ENCODE data around the gene INPP5B. TPM values are rescaled to one million over a fixed set of nuclear protein-coding genes. Genes with fewer than 3 reads are reported as not detected.

Gene INPP5B
- total and polyA plus RNA-seq, 2 of the 13 experiments (the other 11 are each of a cell fraction or from before 2014, with no cell fraction given) = 9.0 to 9.8 TPM

DNA sequence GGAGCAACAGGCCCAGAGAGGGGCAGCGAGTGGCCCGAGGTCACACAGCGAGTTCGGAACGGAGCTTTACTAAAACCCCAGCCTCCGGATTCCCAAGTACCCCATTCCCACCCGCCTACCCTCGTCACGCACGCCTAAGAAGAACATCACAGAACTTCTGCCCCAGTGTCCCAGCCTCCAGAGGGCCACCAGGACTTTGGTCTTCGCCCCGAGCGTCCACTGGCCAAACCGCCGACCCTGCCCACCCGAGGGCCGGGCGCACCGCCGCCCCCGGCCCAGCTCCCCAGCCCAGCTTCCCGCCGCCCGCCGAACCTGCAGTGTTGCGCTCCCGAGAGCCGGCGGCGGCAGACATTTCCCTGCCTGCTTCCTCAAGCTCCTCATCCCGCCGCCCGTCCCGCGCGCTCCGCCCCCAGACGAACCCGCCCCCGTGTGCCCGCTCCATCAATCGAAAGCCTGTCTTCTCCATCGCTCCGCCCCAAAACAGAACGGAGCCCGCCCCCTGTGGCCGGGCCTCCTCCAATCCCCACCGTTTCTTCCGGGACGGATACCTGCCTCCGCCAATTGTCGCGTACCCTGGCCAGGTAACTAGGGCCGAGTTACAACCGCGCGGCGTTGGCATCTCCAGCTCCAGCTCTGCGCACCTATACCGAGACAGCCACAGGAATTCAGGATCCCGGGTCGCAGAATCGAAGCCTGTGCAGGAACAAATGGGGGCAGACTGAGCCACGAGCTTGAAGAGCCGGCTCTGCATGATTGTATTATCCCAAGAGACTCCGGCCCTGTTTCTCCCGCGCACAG lies 15.3 kb downstream of the INPP5B start (continued):
- TF ChIP-seq TCF7L2 (IDR thresholded peaks at IDR 0.05; ENCODE audit: low read depth, low read length) (no peak), ADNP (CRISPR knock-in tag; IDR thresholded peaks at IDR 0.05) (0 out of 2 replicates have a peak, but pooled peaks have one; percentile 72), FOXK2 (IDR thresholded peaks at IDR 0.05) (no peak), ZNF468 (CRISPR knock-in tag; IDR thresholded peaks at IDR 0.05) (no peak), MXI1 (IDR thresholded peaks at IDR 0.05; ENCODE audit: borderline replicate concordance, low read depth, low read length) (peak; percentile 40; the same call in 1 of the 3 replicates), STAT5B (CRISPR knock-in tag; IDR thresholded peaks at IDR 0.05) (no peak), ZNF773 (CRISPR knock-in tag; IDR thresholded peaks at IDR 0.05; ENCODE audit: borderline replicate concordance) (no peak), ZNF549 (CRISPR knock-in tag; IDR thresholded peaks at IDR 0.05) (no peak), ZNF709 (CRISPR knock-in tag; IDR thresholded peaks at IDR 0.05) (no peak), STAG1 (CRISPR knock-in tag; IDR thresholded peaks at IDR 0.05) (no peak), RORA (CRISPR knock-in tag; IDR thresholded peaks at IDR 0.05) (no peak), ZNF780A (CRISPR knock-in tag; IDR thresholded peaks at IDR 0.05) (no peak), YY1 (IDR thresholded peaks at IDR 0.05; ENCODE audit: insufficient read depth, insufficient replicate concordance, low read depth, low read length) (peak; percentile 81), EZH2 (conservative IDR thresholded peaks at IDR 0.05; ENCODE audit: low read depth, low read length) (no peak), NR2F2 (IDR thresholded peaks at IDR 0.05; ENCODE audit: borderline replicate concordance, low read depth) (no peak), POLR2A (IDR thresholded peaks at IDR 0.05; ENCODE audit: insufficient read depth in 1 of 2, low read depth in 2 of 2, low read length in 2 of 2) (peak in 1 of 2 experiments; percentile 43; a peak in 1 of 4 replicates), ZBTB42 (CRISPR knock-in tag; IDR thresholded peaks at IDR 0.05) (no peak), RBM39 (IDR thresholded peaks at IDR 0.05; ENCODE audit: low read depth, low read length, poor library complexity, severe bottlenecking) (peak; percentile 30), KDM4B (CRISPR knock-in tag; IDR thresholded peaks at IDR 0.05) (no peak), JUN (CRISPR knock-in tag; IDR thresholded peaks at IDR 0.05) (no peak), KLF15 (CRISPR knock-in tag; IDR thresholded peaks at IDR 0.05; ENCODE audit: borderline replicate concordance) (no peak), SP1 (IDR thresholded peaks at IDR 0.05) (no peak), SP1 (CRISPR knock-in tag; IDR thresholded peaks at IDR 0.05) (peak; percentile 82; the same call in 1 of the 2 replicates), NFE2L1 (CRISPR knock-in tag; IDR thresholded peaks at IDR 0.05; ENCODE audit: borderline replicate concordance) (no peak), SRF (IDR thresholded peaks at IDR 0.05; ENCODE audit: low read depth, low read length) (no peak), ZNF451 (CRISPR knock-in tag; IDR thresholded peaks at IDR 0.05) (no peak)
- TF ChIP-seq, protein P1, sequence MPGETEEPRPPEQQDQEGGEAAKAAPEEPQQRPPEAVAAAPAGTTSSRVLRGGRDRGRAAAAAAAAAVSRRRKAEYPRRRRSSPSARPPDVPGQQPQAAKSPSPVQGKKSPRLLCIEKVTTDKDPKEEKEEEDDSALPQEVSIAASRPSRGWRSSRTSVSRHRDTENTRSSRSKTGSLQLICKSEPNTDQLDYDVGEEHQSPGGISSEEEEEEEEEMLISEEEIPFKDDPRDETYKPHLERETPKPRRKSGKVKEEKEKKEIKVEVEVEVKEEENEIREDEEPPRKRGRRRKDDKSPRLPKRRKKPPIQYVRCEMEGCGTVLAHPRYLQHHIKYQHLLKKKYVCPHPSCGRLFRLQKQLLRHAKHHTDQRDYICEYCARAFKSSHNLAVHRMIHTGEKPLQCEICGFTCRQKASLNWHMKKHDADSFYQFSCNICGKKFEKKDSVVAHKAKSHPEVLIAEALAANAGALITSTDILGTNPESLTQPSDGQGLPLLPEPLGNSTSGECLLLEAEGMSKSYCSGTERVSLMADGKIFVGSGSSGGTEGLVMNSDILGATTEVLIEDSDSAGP (CRISPR knock-in tag; IDR thresholded peaks at IDR 0.05; ENCODE audit: borderline replicate concordance) = peak; percentile 30; the same call in 1 of the 2 replicates
- TF ChIP-seq, protein P2, sequence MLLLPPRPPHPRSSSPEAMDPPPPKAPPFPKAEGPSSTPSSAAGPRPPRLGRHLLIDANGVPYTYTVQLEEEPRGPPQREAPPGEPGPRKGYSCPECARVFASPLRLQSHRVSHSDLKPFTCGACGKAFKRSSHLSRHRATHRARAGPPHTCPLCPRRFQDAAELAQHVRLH (CRISPR knock-in tag; IDR thresholded peaks at IDR 0.05; ENCODE audit: borderline replicate concordance, low read depth) = no peak
- TF ChIP-seq, protein P3, sequence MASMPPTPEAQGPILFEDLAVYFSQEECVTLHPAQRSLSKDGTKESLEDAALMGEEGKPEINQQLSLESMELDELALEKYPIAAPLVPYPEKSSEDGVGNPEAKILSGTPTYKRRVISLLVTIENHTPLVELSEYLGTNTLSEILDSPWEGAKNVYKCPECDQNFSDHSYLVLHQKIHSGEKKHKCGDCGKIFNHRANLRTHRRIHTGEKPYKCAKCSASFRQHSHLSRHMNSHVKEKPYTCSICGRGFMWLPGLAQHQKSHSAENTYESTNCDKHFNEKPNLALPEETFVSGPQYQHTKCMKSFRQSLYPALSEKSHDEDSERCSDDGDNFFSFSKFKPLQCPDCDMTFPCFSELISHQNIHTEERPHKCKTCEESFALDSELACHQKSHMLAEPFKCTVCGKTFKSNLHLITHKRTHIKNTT (CRISPR knock-in tag; IDR thresholded peaks at IDR 0.05) = no peak
- TF ChIP-seq, protein P4, sequence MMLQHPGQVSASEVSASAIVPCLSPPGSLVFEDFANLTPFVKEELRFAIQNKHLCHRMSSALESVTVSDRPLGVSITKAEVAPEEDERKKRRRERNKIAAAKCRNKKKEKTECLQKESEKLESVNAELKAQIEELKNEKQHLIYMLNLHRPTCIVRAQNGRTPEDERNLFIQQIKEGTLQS (CRISPR knock-in tag; IDR thresholded peaks at IDR 0.05) = no peak
